H1 (cell line): Measurements from ENCODE around the gene RELL2. TPM values are rescaled to one million over a fixed set of nuclear protein-coding genes. Genes with fewer than 3 reads are reported as not detected.

Experiments
- CTCF ChIA-PET: fragments of 300-600 bp; sonication (Branson Sonifier 250); formaldehyde crosslinking; loops from one replicate; lab custom pipeline; 2021; ENCODE audit not compliant: partially characterized antibody; lab: Charles Lee
- POLR2A ChIA-PET: fragments of 300-600 bp; sonication (Branson Sonifier 250); formaldehyde crosslinking; loops from one replicate; lab custom pipeline; 2021; ENCODE audit warnings: inconsistent platforms; ENCODE audit not compliant: partially characterized antibody; lab: Charles Lee
- DNase-seq, 2 experiments: peaks; one replicate each; pipeline versions ENCODE4 v3.0.0 to v3.0.0-alpha.2; 2010 to 2022; ENCODE audit warnings: low spot score in 2 of 2, low read depth in 1 of 2, mixed read lengths in 1 of 2
- FAIRE-seq: peaks from 2 replicates; lab custom pipeline; 2011; peaks lifted over from hg19 to GRCh38; lab: Jason Lieb, UNC
- H2AFZ ChIP-seq: 2 replicates; pipeline ENCODE4 v1.8.1; 2012; ENCODE audit warnings: low read length, inconsistent platforms
- H2AK5ac ChIP-seq: 2 replicates; pipeline ENCODE4 v1.6.1; 2013; ENCODE audit warnings: low read depth, low read length
- H2BK120ac ChIP-seq: replicated peaks from 2 replicates; pipeline ENCODE3; 2013; ENCODE audit warnings: low read depth, low read length, inconsistent platforms
- H2BK12ac ChIP-seq: 2 replicates; pipeline ENCODE4 v1.6.1; 2013; ENCODE audit warnings: low read depth, low read length
- H2BK15ac ChIP-seq: 2 replicates; pipeline ENCODE4 v1.6.1; 2013; ENCODE audit warnings: low read length
- H2BK20ac ChIP-seq: 2 replicates; pipeline ENCODE4 v1.6.1; 2013; ENCODE audit warnings: low read length
- H2BK5ac ChIP-seq: 2 replicates; pipeline ENCODE4 v1.6.1; 2013; ENCODE audit warnings: low read depth, low read length
- H3K14ac ChIP-seq: 2 replicates; pipeline ENCODE4 v1.6.1; 2013; ENCODE audit warnings: inconsistent platforms; ENCODE audit not compliant: insufficient read length
- H3K18ac ChIP-seq: 2 replicates; pipeline ENCODE4 v1.6.1; 2013; ENCODE audit warnings: low read length; ENCODE audit errors: extremely low read depth
- H3K23ac ChIP-seq: 2 replicates; pipeline ENCODE4 v1.6.1; 2013; ENCODE audit warnings: inconsistent platforms; ENCODE audit not compliant: insufficient read length
- H3K23me2 ChIP-seq: 2 replicates; pipeline ENCODE4 v1.6.1; 2013; ENCODE audit warnings: low read depth, low read length
- H3K27ac ChIP-seq: 2 replicates; pipeline ENCODE4 v1.6.1; 2011; ENCODE audit warnings: low read depth, low read length, inconsistent platforms
- H3K27me3 ChIP-seq, 4 experiments: replicated peaks in 1 of 4; 1 replicate in 1 of 4; 2 replicates in 3 of 4; pipeline versions ENCODE4 v1.6.1 to v1.8.1; 2011 to 2013; ENCODE audit warnings: low read length in 3 of 4, mild to moderate bottlenecking in 3 of 4, inconsistent platforms in 2 of 4, mixed read lengths in 2 of 4, moderate library complexity in 1 of 4; ENCODE audit not compliant: control insufficient read depth in 3 of 4, insufficient read depth in 3 of 4; ENCODE audit errors: extremely low read depth in 1 of 4
- H3K36me3 ChIP-seq, 4 experiments: 2 replicates each; pipeline versions ENCODE4 v1.6.1 to v1.8.1; 2011 to 2013; ENCODE audit warnings: mild to moderate bottlenecking in 4 of 4, low read length in 3 of 4, moderate library complexity in 2 of 4, control low read depth in 1 of 4, inconsistent platforms in 1 of 4; ENCODE audit not compliant: insufficient read depth in 4 of 4, control insufficient read depth in 2 of 4
- H3K4ac ChIP-seq: replicated peaks from 2 replicates; pipeline ENCODE3; 2013; ENCODE audit warnings: low read length, low read depth, mixed read lengths, inconsistent platforms; ENCODE audit not compliant: insufficient read length
- H3K4me1 ChIP-seq, 4 experiments: replicated peaks in 1 of 4; 1 replicate in 1 of 4; 2 replicates in 3 of 4; pipeline versions ENCODE4 v1.6.1 to v1.8.1; 2011 to 2013; ENCODE audit warnings: low read length in 3 of 4, inconsistent platforms in 2 of 4, mixed read lengths in 1 of 4; ENCODE audit not compliant: insufficient read depth in 4 of 4, control insufficient read depth in 3 of 4
- H3K4me2 ChIP-seq, 2 experiments: 2 replicates each; pipeline versions ENCODE4 v1.6.1 to v1.8.1; 2011 to 2013; ENCODE audit warnings: low read depth in 2 of 2, low read length in 2 of 2, control low read depth in 1 of 2, inconsistent platforms in 1 of 2, mild to moderate bottlenecking in 1 of 2; ENCODE audit not compliant: insufficient read depth in 1 of 2
- H3K4me3 ChIP-seq, 4 experiments: fragments of 200-600, 300-600 bp in 1 of 4; sonication (generic), shearing (Covaris generic), sonication (Bioruptor Twin) in 1 of 4; 2 replicates each; pipeline versions ENCODE4 v1.5.1 to v1.8.1; 2011 to 2016; ENCODE audit warnings: low read length in 4 of 4, low read depth in 3 of 4, control low read depth in 2 of 4, inconsistent platforms in 2 of 4, mild to moderate bottlenecking in 2 of 4, mixed read lengths in 1 of 4, moderate library complexity in 1 of 4; ENCODE audit not compliant: insufficient read depth in 2 of 4; ENCODE audit errors: extremely low read depth in 1 of 4
- H3K56ac ChIP-seq: replicated peaks from 2 replicates; pipeline ENCODE3; 2013; ENCODE audit warnings: low read depth, mild to moderate bottlenecking, mixed read lengths, low read length, inconsistent platforms; ENCODE audit not compliant: insufficient read length
- H3K79me1 ChIP-seq: 2 replicates; pipeline ENCODE4 v1.6.1; 2013; ENCODE audit warnings: low read depth, low read length, control low read depth
- H3K79me2 ChIP-seq, 2 experiments: 2 replicates each; pipeline versions ENCODE4 v1.6.1 to v1.8.1; 2012 to 2013; ENCODE audit warnings: low read length in 2 of 2, mild to moderate bottlenecking in 2 of 2, inconsistent platforms in 1 of 2; ENCODE audit not compliant: insufficient read depth in 2 of 2, control insufficient read depth in 1 of 2
- H3K9ac ChIP-seq, 4 experiments: replicated peaks in 1 of 4; 1 replicate in 1 of 4; 2 replicates in 3 of 4; pipeline versions ENCODE4 v1.6.1 to v1.8.1; 2011 to 2013; ENCODE audit warnings: low read depth in 3 of 4, low read length in 3 of 4, control low read depth in 2 of 4, mild to moderate bottlenecking in 2 of 4, moderate library complexity in 2 of 4, inconsistent platforms in 1 of 4; ENCODE audit errors: extremely low read depth in 1 of 4
- H3K9me3 ChIP-seq, 2 experiments: 2 replicates each; pipeline versions ENCODE4 v1.6.1 to v1.8.1; 2012 to 2013; ENCODE audit warnings: mild to moderate bottlenecking in 2 of 2, moderate library complexity in 2 of 2, control low read depth in 1 of 2, inconsistent platforms in 1 of 2, low read depth in 1 of 2, low read length in 1 of 2, mixed read lengths in 1 of 2; ENCODE audit not compliant: insufficient read depth in 2 of 2
- H4K20me1 ChIP-seq, 2 experiments: replicated peaks in 1 of 2; 2 replicates each; pipeline versions ENCODE3 to v1.8.1; 2011 to 2013; ENCODE audit warnings: inconsistent platforms in 2 of 2, low read length in 2 of 2, mild to moderate bottlenecking in 1 of 2; ENCODE audit not compliant: insufficient read depth in 2 of 2, control insufficient read depth in 1 of 2
- H4K5ac ChIP-seq: 2 replicates; pipeline ENCODE4 v1.6.1; 2013; ENCODE audit warnings: low read length, low read depth, mixed read lengths, inconsistent platforms; ENCODE audit not compliant: insufficient read length
- H4K8ac ChIP-seq: 2 replicates; pipeline ENCODE4 v1.8.0; 2013; ENCODE audit warnings: mild to moderate bottlenecking, moderate library complexity, low read length, inconsistent platforms; ENCODE audit not compliant: insufficient read depth; ENCODE audit errors: extremely low read depth
- H4K91ac ChIP-seq: replicated peaks from 2 replicates; pipeline ENCODE3; 2013; ENCODE audit warnings: low read length, mixed read lengths, inconsistent platforms; ENCODE audit not compliant: insufficient read length
- ASH2L ChIP-seq: fragments of 200-600, 300-600 bp; sonication (generic); IDR thresholded peaks from one replicate; pipeline ENCODE4 v1.7.1; 2017; ENCODE audit warnings: low read length
- CEBPB ChIP-seq: IDR thresholded peaks from 2 replicates; pipeline ENCODE4 v1.6.1; 2012; ENCODE audit warnings: low read depth, low read length
- CREB1 ChIP-seq: IDR thresholded peaks from 2 replicates; pipeline ENCODE4 v1.6.1; 2012; ENCODE audit warnings: inconsistent platforms
- GABPA ChIP-seq: IDR thresholded peaks from 2 replicates; pipeline ENCODE4 v1.6.1; 2011; ENCODE audit warnings: mild to moderate bottlenecking, low read length, moderate library complexity, borderline replicate concordance; ENCODE audit not compliant: insufficient read depth
- MAX ChIP-seq: IDR thresholded peaks from 2 replicates; pipeline ENCODE4 v1.6.1; 2012; ENCODE audit warnings: inconsistent platforms
- POLR2A ChIP-seq, 2 experiments: IDR thresholded peaks; 1 replicate in 1 of 2; 2 replicates in 1 of 2; pipeline ENCODE4 v1.6.1; 2011; ENCODE audit warnings: low read depth in 2 of 2, low read length in 2 of 2, mild to moderate bottlenecking in 2 of 2; ENCODE audit errors: control extremely low read depth in 1 of 2
- POLR2AphosphoS5 ChIP-seq: IDR thresholded peaks from 2 replicates; pipeline ENCODE4 v1.6.1; 2011; ENCODE audit warnings: low read depth, low read length
- RBBP5 ChIP-seq: IDR thresholded peaks from 2 replicates; pipeline ENCODE4 v1.7.1; 2012; ENCODE audit warnings: low read depth, mild to moderate bottlenecking, inconsistent platforms, low read length, moderate library complexity, borderline replicate concordance
- SRF ChIP-seq: IDR thresholded peaks from 2 replicates; pipeline ENCODE4 v1.6.1; 2011; ENCODE audit warnings: mild to moderate bottlenecking, low read depth, low read length, moderate library complexity
- TAF7 ChIP-seq: optimal IDR thresholded peaks from 2 replicates; pipeline ENCODE3; 2011; ENCODE audit warnings: low read depth, mild to moderate bottlenecking, inconsistent platforms, low read length, moderate library complexity, borderline replicate concordance
- TCF12 ChIP-seq: IDR thresholded peaks from 2 replicates; pipeline ENCODE4 v1.6.1; 2011; ENCODE audit warnings: low read depth, mild to moderate bottlenecking, low read length
- YY1 ChIP-seq: IDR thresholded peaks from 2 replicates; pipeline ENCODE4 v1.6.1; 2011; ENCODE audit warnings: low read depth, mild to moderate bottlenecking, low read length
- WGBS, 2 experiments: shearing (Covaris generic) in 1 of 2; methylation state at CpG; one replicate each; pipeline versions ENCODE4 v1.1.6 to v1.1.7; 2013 to 2015; ENCODE audit warnings: low lambda C conversion rate in 2 of 2, mixed read lengths in 2 of 2, inconsistent platforms in 1 of 2, low coverage in 1 of 2, missing lambda C conversion rate in 1 of 2; ENCODE audit not compliant: insufficient replicate concordance in 2 of 2, insufficient coverage in 1 of 2, insufficient read length in 1 of 2; ENCODE audit errors: extremely low coverage in 1 of 2, missing lambda C conversion rate in 1 of 2; 5-methylcytosine and 5-hydroxymethylcytosine counted together
- polyA plus RNA-seq, 7 experiments: library from polyadenylated mRNA; depleted of rRNA in 3 of 7; stranded (reverse) in 5 of 7; unstranded in 2 of 7; fragments of >200 nt in 5 of 7; fragments of 200-250 nt in 2 of 7; gene quantifications; 1 replicate in 5 of 7; 2 replicates in 1 of 7; 4 replicates in 1 of 7; pipeline versions ENCODE4 v1.2.1 to v1.2.3, GENCODE V29; 2011 to 2013; ENCODE audit warnings: missing spikeins in 2 of 7, mixed read lengths in 2 of 7
- total RNA-seq: library from RNA; stranded (reverse); fragmentation: NEBNext Ultra II Directional; extraction: Animal tissue kit (Norgen Biotek cat#: 25700); gene quantifications from 2 replicates; pipeline ENCODE4 v1.2.1, GENCODE V29; 2021

The RELL2 gene
- total and polyA plus RNA-seq, 2 of the 8 experiments (the other 6 are each of a cell fraction or from before 2014, with no cell fraction given) = 18.6 to 23.7 TPM

DNA sequence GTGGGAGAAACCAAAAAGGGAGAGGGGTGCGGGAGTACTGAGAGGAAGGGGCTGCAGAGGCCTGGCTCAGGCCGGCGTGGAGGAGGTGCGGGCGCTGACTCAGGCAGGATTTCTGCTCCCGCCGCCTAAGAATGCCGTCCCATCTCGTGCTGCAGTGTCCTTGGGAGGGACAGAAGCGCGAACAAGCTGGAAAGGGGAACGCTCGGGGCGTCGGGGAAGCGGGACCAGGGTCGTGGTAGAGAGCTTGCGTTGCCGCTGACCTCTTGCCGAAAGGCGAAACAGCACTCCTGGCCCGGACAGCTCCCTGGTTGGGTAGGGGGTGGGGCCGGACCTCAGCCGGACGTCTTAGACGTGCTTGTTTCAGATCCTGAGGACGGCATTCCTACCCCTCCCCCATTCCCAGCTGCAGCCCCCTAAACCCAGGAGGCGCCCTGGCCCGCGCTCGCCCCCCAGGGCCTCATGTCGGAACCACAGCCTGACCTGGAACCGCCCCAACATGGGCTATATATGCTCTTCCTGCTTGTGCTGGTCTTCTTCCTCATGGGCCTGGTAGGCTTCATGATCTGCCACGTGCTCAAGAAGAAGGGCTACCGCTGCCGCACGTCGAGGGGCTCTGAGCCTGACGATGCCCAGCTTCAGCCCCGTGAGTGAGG lies 1.1 kb downstream of the RELL2 start:
- H2AK5ac ChIP-seq = 0 out of 2 replicates have a peak overlapping the region, but pooled peaks have one; percentile 3
- peak overlapping the region; percentile 81 for H4K8ac ChIP-seq
- H2BK12ac ChIP-seq = peak overlapping the region; percentile 96
- peak overlapping the region; percentile 90 to 97 for H3K4me2 ChIP-seq
- H2BK5ac ChIP-seq = peak overlapping the region; percentile 71; the same call in 1 of the 2 replicates
- H3K9me3 ChIP-seq = no peaks in the 10 kb centered on the region
- H3K79me1 ChIP-seq = peaks cover 12% of the 10 kb centered on the region
- H3K23me2 ChIP-seq = peaks cover 14% of the 10 kb centered on the region
- no peak overlapping the region for H2BK120ac ChIP-seq
- peak overlapping the region; percentile 61 for H4K91ac ChIP-seq
- ChIA-PET POLR2A (interaction anchor here (0.7 to 6.8 kb wide), 16 partner anchors 11 to 323 kb away, joined by 3 to 96 read pairs (median 5); partner anchors contain the start of genes ARAP3, DIAPH1 and FCHSD1), CTCF (interaction anchor here (0.6 to 10.3 kb wide), 18 partner anchors 9 to 347 kb away, joined by 3 to 117 read pairs (median 4); partner anchors contain the start of gene DIAPH1)
- no peak overlapping the region for H3K56ac ChIP-seq
- no peak overlapping the region for H2BK20ac ChIP-seq
- 8% methylated on average over 39 of the region's 40 CpGs; no CpG with 5 or more reads in 1 of the 2 experiments for WGBS, 2 experiments
- peaks cover 10 to 31% of the 10 kb centered on the region in 2 experiments for H3K79me2 ChIP-seq
- peaks cover 0 to 5% (median 3%) of the 10 kb centered on the region in 4 experiments; a peak in 5 of 7 replicates for H3K4me1 ChIP-seq
- peak overlapping the region; percentile 71 for H3K18ac ChIP-seq
- H3K36me3 ChIP-seq = peaks cover 0 to 17% (median 2%) of the 10 kb centered on the region in 4 experiments; a peak in 3 of 8 replicates
- H3K27ac ChIP-seq = no peak overlapping the region
- no peak overlapping the region for H3K14ac ChIP-seq
- peak overlapping the region in 2 of 4 experiments; percentile 55 to 63; a peak in 4 of 7 replicates for H3K9ac ChIP-seq
- H4K5ac ChIP-seq = no peak overlapping the region
- H3K23ac ChIP-seq = no peak overlapping the region
- peak overlapping the region; percentile 84 to 99 (median 98) for H3K4me3 ChIP-seq
- DNase-seq = peak; percentile 87 to 91
- H3K4ac ChIP-seq = peak overlapping the region; percentile 61
- no peak for FAIRE-seq
- H4K20me1 ChIP-seq = peaks cover 3 to 15% of the 10 kb centered on the region in 2 experiments
- peak overlapping the region; percentile 97 for H2BK15ac ChIP-seq
- H3K27me3 ChIP-seq = peaks cover 0 to 4% (median 0%) of the 10 kb centered on the region in 4 experiments; a peak in 1 of 7 replicates
- no peak overlapping the region for H2AFZ ChIP-seq
- TF ChIP-seq SRF (0 out of 2 replicates have a peak, but pooled peaks have one; percentile 27), GABPA (no peak), RBBP5 (peak; percentile 89; the same call in 1 of the 2 replicates), TCF12 (peak; percentile 94), CEBPB (no peak), POLR2A (IDR thresholded peaks at IDR 0.05; ENCODE audit: control extremely low read depth in 1 of 2, low read depth in 2 of 2, low read length in 2 of 2) (peak in 1 of 2 experiments; percentile 58; a peak in 1 of 3 replicates), POLR2AphosphoS5 (peak; percentile 58; the same call in 1 of the 2 replicates), CREB1 (peak; percentile 54), TAF7 (no peak), YY1 (0 out of 2 replicates have a peak, but pooled peaks have one; percentile 32), ASH2L (peak; percentile 26), MAX (peak; percentile 94)
